GM19043 (cell line): ENCODE data around the gene CCDC12.

Experiments
- ATAC-seq: cut with Tn5 transposase; IDR thresholded peaks from one replicate; pipeline ENCODE4 v1.9.1; 2021; ENCODE audit warnings: low read depth; ENCODE audit not compliant: unreplicated experiment

CCDC12 gene

GRCh38 chr3:46883054-46883829 lies 93.3 kb downstream of the CCDC12 start:
- no peak for ATAC-seq

- no peak for ATAC-seq
Measured at GRCh38 chr3:46882377-46883053, 94.0 kb downstream of the CCDC12 start.

- ATAC-seq: no peak
Measured at GRCh38 chr3:46881596-46882376, 94.8 kb downstream of the CCDC12 start.

GRCh38 chr3:46880884-46881595 lies 95.5 kb downstream of the CCDC12 start:
- ATAC-seq: no peak

GRCh38 chr3:46878781-46879436 lies 97.6 kb downstream of the CCDC12 start:
- ATAC-seq: no peak

GRCh38 chr3:46877406-46878125 lies 99.0 kb downstream of the CCDC12 start, which contains the start of gene PTH1R:
TSS of gene PTH1R (plus strand) at chr3:46877721. CDS start at chr3:46883560, 5,839 bp downstream.
- ATAC-seq: no peak

- no peak for ATAC-seq
Measured at GRCh38 chr3:46876313-46877300, 99.9 kb downstream of the CCDC12 start.

- ATAC-seq: no peak
Measured at GRCh38 chr3:46875560-46875959, 101.0 kb downstream of the CCDC12 start.

- ATAC-seq: no peak
Measured at GRCh38 chr3:46874430-46874829, 102.1 kb downstream of the CCDC12 start.

- ATAC-seq: no peak
Measured at GRCh38 chr3:46873521-46873920, 103.0 kb downstream of the CCDC12 start.
